Right cardiac atrium (tissue), 5 donors: Measurements from ENCODE around the gene LHFPL2. TPM values are rescaled to one million over a fixed set of nuclear protein-coding genes. Genes with fewer than 3 reads are reported as not detected.
"Not testable (repeated sequence)": the region's sequence is repeated elsewhere in the genome, so short reads cannot be mapped to it uniquely, and the experiment has no call there.

Source experiments
- ATAC-seq, 2 donors: fragments of 200-7000 bp; cut with Tn5 transposase; one replicate each; pipeline versions ENCODE4 v1.8.0 to v1.9.1; 2020; ENCODE audit warnings: moderate library complexity in 2 of 2, mild to moderate bottlenecking in 1 of 2
- DNase-seq, 3 donors: peaks; one replicate each; pipeline ENCODE4 v3.0.0-alpha.2; 2020
- H3K27ac ChIP-seq: one replicate; pipeline ENCODE4 v1.5.1; 2013; ENCODE audit warnings: mild to moderate bottlenecking, low read length, control low read depth, moderate library complexity
- H3K27me3 ChIP-seq: one replicate; pipeline ENCODE4 v1.6.1; 2013; ENCODE audit not compliant: control insufficient read depth, insufficient read depth
- H3K4me1 ChIP-seq: one replicate; pipeline ENCODE4 v1.6.1; 2013; ENCODE audit warnings: low read length; ENCODE audit not compliant: control insufficient read depth, insufficient read depth
- H3K4me3 ChIP-seq: one replicate; pipeline ENCODE4 v1.5.1; 2013; ENCODE audit warnings: low read length, control low read depth
- H3K9me3 ChIP-seq: one replicate; pipeline ENCODE4 v1.6.1; 2013; ENCODE audit warnings: low read length; ENCODE audit not compliant: control insufficient read depth
- WGBS: extraction: QIAGEN DNeasy Blood & Tissue Kit; methylation state at CpG from one replicate; pipeline ENCODE4 v1.1.7; 2013; 5-methylcytosine and 5-hydroxymethylcytosine counted together
- intact Hi-C, 4 donors: fragments of 100-400 bp; cut with DNase I; formaldehyde crosslinking; loops; one replicate each; pipeline versions ENCODE4 v1.11.0 to v1.14.0; 2022 to 2023
- long read RNA-seq, 4 donors: library from polyadenylated mRNA; unstranded; transcript quantifications; one replicate each; pipeline ENCODE4 v2.0.0, GENCODE V29; 2020 to 2021
- polyA plus RNA-seq: library from polyadenylated mRNA; stranded (reverse); fragments of 200-250 nt; gene quantifications from one replicate; pipeline ENCODE4 v1.2.3, GENCODE V29; 2013
- total RNA-seq, 4 donors: library from RNA; stranded (reverse); fragmentation: NEBNext Ultra II Directional; extraction: Animal tissue kit (Norgen Biotek cat#: 25700); gene quantifications; one replicate each; pipeline ENCODE4 v1.2.1, GENCODE V29; 2021
- donor health status: healthy with polysubstance abuse.
- donor health status: DM: no; HTN: yes; CAD: no.
- donor health status: DM: no; HTN: no; CAD: no.
- donor health status: DM: no; HTN: yes; CAD: no; lungs with severe emphysema.
- donor health status: DM: yes; HTN: yes; CAD: no.

The LHFPL2 gene, protein sequence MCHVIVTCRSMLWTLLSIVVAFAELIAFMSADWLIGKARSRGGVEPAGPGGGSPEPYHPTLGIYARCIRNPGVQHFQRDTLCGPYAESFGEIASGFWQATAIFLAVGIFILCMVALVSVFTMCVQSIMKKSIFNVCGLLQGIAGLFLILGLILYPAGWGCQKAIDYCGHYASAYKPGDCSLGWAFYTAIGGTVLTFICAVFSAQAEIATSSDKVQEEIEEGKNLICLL
- total RNA-seq (10 to 100 TPM in 3 of 4 donors, 1 to 10 TPM in 1; 9.7 to 21.4 (median 10.9) TPM), polyA plus RNA-seq (5.6 TPM)
- long read RNA-seq, donor 1, full-length matches to known transcripts = 6 of 18 reads
- long read RNA-seq, donor 1, partial matches to known transcripts = 7 of 18 reads
- long read RNA-seq, donor 1, other reads (novel, unspliced or antisense) = 5 of 18 reads
- long read RNA-seq, donor 2, full-length matches to known transcripts = 2 of 4 reads
- long read RNA-seq, donor 2, partial matches to known transcripts = 1 of 4 reads
- long read RNA-seq, donor 2, other reads (novel, unspliced or antisense) = 1 of 4 reads
- long read RNA-seq, donor 3, full-length matches to known transcripts = 21 of 55 reads
- long read RNA-seq, donor 3, partial matches to known transcripts = 23 of 55 reads
- long read RNA-seq, donor 3, other reads (novel, unspliced or antisense) = 11 of 55 reads
- long read RNA-seq, donor 4, full-length matches to known transcripts = 1 of 4 reads
- long read RNA-seq, donor 4, partial matches to known transcripts = 2 of 4 reads
- long read RNA-seq, donor 4, other reads (novel, unspliced or antisense) = 1 of 4 reads

DNA sequence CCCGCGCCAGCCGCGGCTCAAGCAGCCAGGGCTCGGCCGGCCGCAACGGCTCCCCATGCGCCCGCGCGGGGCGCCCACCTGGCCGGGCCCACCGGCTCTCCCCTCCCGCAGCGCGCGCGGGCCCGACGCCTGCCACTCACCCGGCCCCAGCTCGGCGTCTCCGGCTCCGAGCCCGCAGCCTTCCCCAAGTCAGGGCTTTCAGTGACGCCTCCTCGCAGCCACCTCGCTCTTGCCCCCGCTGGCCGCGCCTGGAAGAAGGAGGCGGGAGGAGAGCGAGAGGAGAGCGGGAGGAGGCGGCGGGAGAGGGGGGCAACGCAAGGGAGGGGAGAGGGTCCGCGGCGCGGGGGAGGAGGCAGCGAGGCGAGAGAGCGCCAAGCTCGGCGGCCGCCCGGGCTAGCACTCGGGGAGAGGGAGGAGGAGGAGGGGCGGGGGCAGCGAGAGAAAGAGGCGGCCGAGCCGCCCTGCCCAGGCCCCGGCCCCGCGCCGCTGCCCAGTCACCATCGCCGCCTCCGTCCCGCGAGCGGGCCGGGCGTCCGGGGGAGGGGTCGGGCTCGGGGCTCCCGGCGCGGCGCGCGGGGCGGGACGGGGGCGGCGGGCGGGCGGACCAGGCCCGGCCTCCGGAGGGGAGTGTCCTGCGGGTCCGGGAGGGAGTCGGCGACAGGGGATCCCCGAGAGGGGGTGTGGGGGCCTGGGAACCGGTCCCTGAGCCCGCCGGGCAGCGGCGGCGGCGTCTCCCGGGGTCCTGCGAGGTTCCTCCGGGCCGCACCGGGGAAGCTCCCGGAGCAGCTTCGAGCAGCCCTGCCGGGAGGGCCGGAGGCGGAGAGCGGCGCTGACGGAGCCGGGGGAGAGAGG is at the start of gene LHFPL2:
Gene LHFPL2, minus strand, starts transcription at position 414 of the 852 bp plus-strand sequence. CDS start 138,559 bp downstream, outside the sequence.
- intact Hi-C loops = loop anchor here (2.0 to 10.0 kb wide), 5 partner anchors 74 to 174 kb away; no protein-coding TSS in a partner anchor
- WGBS = under 1% methylated on average over 109 of the region's 112 CpGs

DNA sequence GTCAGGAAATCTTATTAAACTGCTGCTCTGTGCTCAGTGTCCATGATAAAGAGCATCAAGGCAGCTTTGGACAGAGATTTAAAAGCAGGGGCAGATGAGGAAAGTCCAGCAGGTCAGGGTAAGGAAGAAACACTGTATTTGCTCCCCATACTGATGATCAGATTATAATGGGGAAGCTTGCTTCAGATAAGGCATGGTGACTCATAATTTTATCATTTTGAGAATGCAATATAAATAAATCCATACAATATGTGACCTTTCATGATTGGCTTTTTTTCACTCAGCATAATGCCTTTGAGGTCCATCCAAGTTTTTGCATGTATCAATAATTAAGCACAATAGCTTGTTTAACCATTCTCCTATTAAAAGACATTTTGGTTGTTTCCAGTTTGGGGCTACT is 48.1 kb upstream of the LHFPL2 start:
- intact Hi-C loops = no loop called here
- H3K27ac ChIP-seq = no peak overlapping the region

More for the DNA sequence above, at the start of gene LHFPL2:
- Histone ChIP-seq H3K9me3 (no peaks in the 10 kb centered on the region), H3K27me3 (no peaks in the 10 kb centered on the region), H3K27ac (peak within 1 kb of the TSS; percentile 92), H3K4me1 (peaks cover 2% of the 10 kb centered on the region), H3K4me3 (peak within 1 kb of the TSS; percentile 75)
- DNase-seq (peak; percentile 88 to 95 (median 93)), ATAC-seq (peak; percentile 90 to 93)

DNA sequence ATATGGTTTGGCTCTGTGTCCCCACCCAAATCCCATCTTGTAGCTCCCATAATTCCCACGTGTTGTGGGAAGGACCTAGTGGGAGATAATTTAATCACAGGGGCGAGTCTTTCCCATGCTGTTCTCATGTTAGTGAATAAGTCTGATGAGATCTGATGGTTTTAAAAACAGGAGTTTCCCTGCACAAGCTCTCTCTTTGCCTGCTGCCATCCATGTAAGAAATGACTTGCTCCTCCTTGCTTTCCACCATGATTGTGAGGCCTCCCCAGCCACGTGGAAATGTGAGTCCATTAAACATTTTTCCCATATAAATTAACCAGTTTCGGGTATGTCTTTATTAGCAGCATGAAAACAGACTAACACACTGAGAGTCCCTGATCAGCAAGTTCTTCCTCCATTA is 47.5 kb upstream of the LHFPL2 start:
- H3K9me3 ChIP-seq, H3K4me1 ChIP-seq, DNase-seq, ATAC-seq, H3K27me3 ChIP-seq, intact Hi-C loops, H3K27ac ChIP-seq, H3K4me3 ChIP-seq: not testable (repeated sequence)
- whole genome bisulfite sequencing = 87% methylated on average over 4 of the region's 4 CpGs

More for the DNA sequence above, 48.1 kb upstream of the LHFPL2 start:
- Histone ChIP-seq H3K27me3 (no peaks in the 10 kb centered on the region), H3K4me1 (peaks cover 2% of the 10 kb centered on the region), H3K9me3 (no peaks in the 10 kb centered on the region), H3K4me3 (no peak overlapping the region)
- DNase-seq (no peak), ATAC-seq (no peak)

DNA sequence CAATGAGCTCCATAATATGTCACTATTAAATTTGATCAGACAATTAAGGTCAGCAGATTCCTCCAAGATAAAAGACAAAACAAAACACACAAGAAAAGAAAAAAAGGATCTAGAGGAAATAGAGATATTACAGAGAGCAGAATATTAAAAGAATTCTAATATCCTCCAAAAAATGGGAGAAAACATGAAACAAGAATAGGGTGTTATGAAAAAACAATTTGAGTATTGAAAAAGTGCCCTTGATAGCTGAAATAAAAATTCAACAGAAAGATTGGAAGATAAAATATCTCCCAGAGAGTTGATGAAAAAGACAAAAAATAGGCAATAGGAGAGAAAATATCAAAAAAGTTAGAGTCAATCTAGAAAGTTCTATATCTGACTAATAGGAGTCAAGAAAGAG is 44.8 kb upstream of the LHFPL2 start:
- intact Hi-C loops = no loop called here
- no peak for ATAC-seq
- Histone ChIP-seq H3K4me3 (no peak overlapping the region), H3K9me3 (no peaks in the 10 kb centered on the region), H3K27me3 (no peaks in the 10 kb centered on the region), H3K4me1 (no peaks in the 10 kb centered on the region), H3K27ac (no peak overlapping the region)
- no peak for DNase-seq

DNA sequence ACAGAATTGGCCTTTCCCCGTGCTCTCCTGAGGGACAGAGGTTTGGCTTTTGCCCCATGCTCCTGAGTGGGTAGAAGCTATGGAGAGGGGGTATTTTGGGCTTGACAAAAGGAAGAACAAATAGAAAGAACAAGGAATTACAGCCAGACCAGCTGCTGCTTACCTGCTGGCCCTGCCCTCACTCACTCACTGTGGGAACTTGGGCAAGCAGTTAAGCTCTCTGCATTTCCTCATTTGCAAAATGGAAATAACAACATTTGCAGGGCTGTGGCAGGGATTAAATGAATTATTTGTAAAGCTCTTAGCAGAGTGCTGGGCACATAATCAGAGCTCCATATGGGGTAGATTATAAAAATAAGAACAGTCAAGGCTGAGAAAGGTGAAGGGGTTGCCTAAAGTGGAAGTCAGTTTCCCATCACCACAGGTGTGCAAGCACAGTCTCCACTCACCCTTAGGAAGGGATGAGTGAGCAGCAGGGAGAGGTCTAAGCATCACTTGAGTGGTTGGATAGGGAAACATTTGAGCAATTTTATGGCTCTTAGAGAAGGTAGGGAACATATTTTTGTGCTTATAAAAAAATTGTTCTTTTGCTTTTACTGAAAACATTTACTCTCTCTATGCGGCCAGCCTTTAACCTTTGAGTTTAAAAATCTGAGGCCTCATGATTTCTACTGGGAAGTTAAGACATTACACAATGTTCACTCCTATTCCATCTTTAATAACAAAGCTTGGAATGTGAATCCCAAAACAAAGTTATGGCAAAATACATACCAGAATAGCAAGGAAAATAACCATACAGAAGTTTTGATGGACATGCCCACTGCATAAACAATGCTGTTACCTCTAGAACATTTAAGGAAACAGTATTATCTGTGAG is 42.8 kb upstream of the LHFPL2 start:
- intact Hi-C loops = no loop called here
- 90% methylated on average over 2 of the region's 2 CpGs for WGBS

DNA sequence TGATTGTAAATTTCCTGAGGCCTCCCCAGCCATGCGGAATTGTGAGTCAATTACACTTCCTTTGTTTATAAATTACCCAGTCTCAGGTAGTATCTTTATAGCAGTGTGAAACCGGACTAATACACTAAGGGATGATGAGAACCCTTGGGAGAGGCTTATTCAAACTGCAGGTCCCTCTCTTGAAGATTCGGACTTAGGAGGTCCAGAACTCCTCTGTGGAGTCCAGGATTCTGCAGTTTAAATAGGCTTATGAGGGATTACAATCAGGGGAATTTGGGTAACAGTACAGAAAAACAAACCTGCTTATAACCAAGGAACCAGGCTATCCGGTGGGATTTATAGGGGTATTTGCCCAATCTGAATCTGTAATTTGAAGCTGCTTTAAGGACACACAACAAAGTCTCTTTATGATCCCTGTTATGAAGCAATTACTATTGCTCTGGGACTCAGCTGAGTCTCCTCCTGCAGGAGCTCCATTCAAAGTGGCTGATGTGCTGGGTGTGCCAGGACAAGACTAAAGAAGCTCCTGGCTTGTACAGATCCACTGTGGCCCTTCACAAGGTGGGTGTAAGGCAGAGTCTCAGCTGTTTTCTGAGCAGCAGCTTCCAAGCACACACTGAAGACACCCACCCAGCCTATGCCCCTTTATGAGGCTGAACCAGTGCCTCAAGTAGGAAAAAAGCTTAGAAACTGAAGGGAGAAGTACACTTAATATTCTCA is 41.8 kb upstream of the LHFPL2 start:
- no peak for DNase-seq
- no peak overlapping the region for H3K4me3 ChIP-seq
- intact Hi-C loops = no loop called here
- 75% methylated on average over 4 of the region's 4 CpGs for WGBS
- no peak for ATAC-seq
- H3K27ac ChIP-seq = no peak overlapping the region
- no peaks in the 10 kb centered on the region for H3K27me3 ChIP-seq
- H3K9me3 ChIP-seq = no peaks in the 10 kb centered on the region
- H3K4me1 ChIP-seq = no peaks in the 10 kb centered on the region

More for the DNA sequence above, 42.8 kb upstream of the LHFPL2 start:
- no peak overlapping the region for H3K27ac ChIP-seq
- no peaks in the 10 kb centered on the region for H3K27me3 ChIP-seq
- DNase-seq (no peak), ATAC-seq (no peak)
- no peak overlapping the region for H3K4me3 ChIP-seq
- no peaks in the 10 kb centered on the region for H3K4me1 ChIP-seq
- H3K9me3 ChIP-seq = no peaks in the 10 kb centered on the region

DNA sequence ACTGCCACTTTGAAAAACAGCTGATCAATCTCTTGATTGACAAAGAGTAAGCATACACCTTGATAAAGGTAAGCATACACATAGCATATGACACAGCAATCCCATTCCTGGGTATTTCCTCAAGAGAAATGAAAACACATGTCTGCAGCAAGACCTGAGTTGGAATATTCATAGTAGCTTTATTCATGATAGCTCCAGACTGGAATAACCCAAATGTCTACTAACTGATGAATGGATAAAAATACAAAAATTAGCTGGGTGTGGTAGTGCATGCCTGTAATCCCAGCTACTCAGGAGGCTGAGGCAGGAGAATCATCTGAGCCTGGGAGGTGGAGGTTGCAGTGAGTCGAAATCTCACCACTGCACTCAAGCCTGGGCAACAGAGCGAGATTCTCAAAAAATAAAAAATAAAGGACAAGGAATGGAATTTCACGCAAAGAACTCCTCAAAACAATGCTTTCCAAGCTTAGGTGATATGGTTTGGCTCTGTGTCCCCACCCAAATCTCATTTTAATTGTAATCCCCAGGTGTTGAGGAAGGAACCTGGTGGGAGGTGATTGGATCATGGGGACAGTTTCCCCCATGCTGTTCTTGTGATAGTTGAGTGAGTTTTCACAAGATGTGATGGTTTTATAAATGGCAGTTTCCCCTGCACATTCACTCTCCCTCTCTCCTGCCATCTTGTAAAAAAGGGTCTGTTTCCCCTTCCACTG is 41.1 kb upstream of the LHFPL2 start:
- H3K4me1 ChIP-seq = no peaks in the 10 kb centered on the region
- intact Hi-C loops = no loop called here
- H3K27me3 ChIP-seq = no peaks in the 10 kb centered on the region
- ATAC-seq (no peak), DNase-seq (no peak)
- WGBS = 97% methylated on average over 3 of the region's 3 CpGs
- H3K9me3 ChIP-seq = no peaks in the 10 kb centered on the region
- H3K4me3 ChIP-seq = no peak overlapping the region
- H3K27ac ChIP-seq = no peak overlapping the region

DNA sequence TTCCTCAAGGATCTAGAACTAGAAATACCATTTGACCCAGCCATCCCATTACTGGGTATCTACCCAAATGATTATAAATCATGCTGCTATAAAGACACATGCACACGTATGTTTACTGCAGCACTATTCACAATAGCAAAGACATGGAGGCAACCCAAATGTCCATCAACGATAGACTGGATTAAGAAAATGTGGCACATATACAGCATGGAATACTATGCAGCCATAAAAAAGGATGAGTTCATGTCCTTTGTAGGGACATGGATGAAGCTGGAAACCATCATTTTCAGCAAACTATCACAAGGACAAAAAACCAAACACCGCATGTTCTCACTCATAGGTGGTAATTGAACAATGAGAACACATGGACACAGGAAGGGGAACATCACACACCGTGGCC is 38.9 kb upstream of the LHFPL2 start:
- ATAC-seq, H3K4me3 ChIP-seq, H3K27me3 ChIP-seq, H3K9me3 ChIP-seq, H3K4me1 ChIP-seq, DNase-seq, intact Hi-C loops, H3K27ac ChIP-seq: not testable (repeated sequence)
- 99% methylated on average over 4 of the region's 4 CpGs for WGBS

DNA sequence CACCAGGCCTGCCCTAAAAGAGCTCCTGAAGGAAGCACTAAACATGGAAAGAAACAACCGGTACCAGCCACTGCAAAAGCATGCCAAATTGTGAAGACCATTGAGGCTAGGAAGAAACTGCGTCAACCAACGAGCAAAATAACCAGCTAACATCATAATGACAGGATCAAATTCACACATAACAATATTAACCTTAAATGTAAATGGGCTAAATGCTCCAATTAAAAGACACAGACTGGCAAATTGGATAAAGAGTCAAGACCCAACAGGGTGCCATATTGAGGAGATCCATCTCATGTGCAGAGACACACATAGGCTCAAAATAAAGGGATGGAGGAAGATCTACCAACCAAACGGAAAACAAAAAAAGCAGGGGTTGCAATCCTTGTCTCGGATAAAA is 35.3 kb upstream of the LHFPL2 start:
- WGBS = 97% methylated on average over 5 of the region's 5 CpGs
- H3K27me3 ChIP-seq, H3K9me3 ChIP-seq, H3K27ac ChIP-seq, intact Hi-C loops, DNase-seq, ATAC-seq, H3K4me1 ChIP-seq, H3K4me3 ChIP-seq: not testable (repeated sequence)
